A549 (cell line): ENCODE data around the gene DCLK2.

Source experiments
- CEBPB ChIP-seq, 2 experiments: fragments of >200 bp in 1 of 2; sonication (Bioruptor Twin) in 1 of 2; formaldehyde crosslinking in 1 of 2; IDR thresholded peaks; 2 replicates each; pipeline ENCODE4 v1.6.1; 2012 to 2016
- CTCF ChIP-seq: fragments of >200 bp; sonication (Bioruptor Twin); formaldehyde crosslinking; IDR thresholded peaks from 3 replicates; pipeline ENCODE4 v1.5.1; 2016
- NR3C1 ChIP-seq: fragments of >200 bp; sonication (Bioruptor Twin); formaldehyde crosslinking; IDR thresholded peaks from 3 replicates; pipeline ENCODE4 v1.6.1; 2017
- PHF8 ChIP-seq: fragments of 200-600 bp; sonication (generic); IDR thresholded peaks from 2 replicates; pipeline ENCODE4 v1.6.1; 2016; ENCODE audit warnings: low read depth, mild to moderate bottlenecking, antibody characterized with exemption, moderate library complexity, borderline replicate concordance
- RAD21 ChIP-seq, 2 experiments: fragments of >200 bp in 1 of 2; sonication (Bioruptor Twin) in 1 of 2; formaldehyde crosslinking in 1 of 2; IDR thresholded peaks in 1 of 2; conservative IDR thresholded peaks in 1 of 2; 2 replicates in 1 of 2; 3 replicates in 1 of 2; pipeline ENCODE4 v1.6.1; 2012 to 2018; ENCODE audit warnings: inconsistent platforms in 1 of 2

DNA sequence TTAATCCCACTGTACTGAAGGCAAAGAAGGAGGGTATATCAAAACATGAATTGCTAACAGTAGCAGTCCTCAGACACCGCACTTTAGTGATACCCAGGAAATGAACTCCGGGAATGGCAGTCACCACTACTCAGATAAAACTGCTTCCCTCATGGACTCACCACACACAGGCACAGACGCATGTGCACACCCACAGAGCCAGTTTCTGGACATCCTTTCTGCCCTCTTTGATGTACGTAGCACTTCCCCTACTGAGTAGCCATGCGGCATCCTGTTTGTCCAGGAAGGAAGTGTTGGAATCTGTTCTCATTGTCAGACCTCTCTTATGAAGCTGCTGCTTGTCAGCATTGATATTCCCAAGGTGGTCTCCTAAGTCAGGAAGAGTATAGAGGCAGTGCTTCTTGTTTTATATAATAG is 95.7 kb downstream of the DCLK2 start:
- TF ChIP-seq CEBPB (IDR thresholded peaks at IDR 0.05), result no peak
- TF ChIP-seq PHF8, result no peak
- no peak for TF ChIP-seq CTCF
- no peak for TF ChIP-seq RAD21 (conservative IDR thresholded peaks at IDR 0.05 in 1 of 2, IDR thresholded peaks at IDR 0.05 in 1 of 2)
- no peak for TF ChIP-seq NR3C1
